Mesothelial cell of epicardium (in vitro differentiated cells): Measurements from ENCODE around the gene ACER2. TPM values are rescaled to one million over a fixed set of nuclear protein-coding genes. Genes with fewer than 3 reads are reported as not detected.

Experiments used
- DNase-seq, 2 experiments: peaks; one replicate each; pipeline ENCODE4 v3.0.0; 2021; ENCODE audit warnings: low spot score in 2 of 2; ENCODE audit not compliant: unreplicated experiment in 2 of 2
- H3K27ac Mint-ChIP-seq: 2 replicates; pipeline ENCODE4 v1.8.0; 2021; ENCODE audit warnings: mixed read lengths
- H3K27me3 Mint-ChIP-seq: 2 replicates; pipeline ENCODE4 v1.8.0; 2021; ENCODE audit warnings: low read depth, mixed read lengths
- H3K36me3 Mint-ChIP-seq: 2 replicates; pipeline ENCODE4 v1.8.0; 2021; ENCODE audit warnings: mixed read lengths
- H3K4me1 Mint-ChIP-seq: 2 replicates; pipeline ENCODE4 v1.8.0; 2021; ENCODE audit warnings: mixed read lengths
- H3K4me3 Mint-ChIP-seq: 2 replicates; pipeline ENCODE4 v1.8.0; 2021; ENCODE audit warnings: mild to moderate bottlenecking, moderate library complexity, mixed read lengths
- H3K9me3 Mint-ChIP-seq: 2 replicates; pipeline ENCODE4 v1.8.0; 2021; ENCODE audit warnings: mixed read lengths
- CTCF ChIP-seq: fragments of 200-600 bp; sonication (generic); IDR thresholded peaks from one replicate; pipeline ENCODE4 v1.5.0; 2021; ENCODE audit warnings: antibody characterized with exemption; ENCODE audit not compliant: unreplicated experiment
- total RNA-seq: library from RNA; stranded (reverse); gene quantifications from 3 replicates; pipeline ENCODE4 v1.2.1, GENCODE V29; 2021

ACER2 gene
- total RNA-seq, 1 donor from 2014 or later = 2.9 TPM

GRCh38 chr9:19481971-19482404, 73.2 kb downstream of the ACER2 start:
- DNase-seq = no peak
- no peak overlapping the region for H3K4me3 Mint-ChIP-seq
- H3K4me1 Mint-ChIP-seq = no peaks in the 10 kb centered on the region
- no peak for TF ChIP-seq CTCF
- no peaks in the 10 kb centered on the region for H3K9me3 Mint-ChIP-seq
- H3K27ac Mint-ChIP-seq = no peak overlapping the region
- no peaks in the 10 kb centered on the region for H3K36me3 Mint-ChIP-seq
- peaks cover 23% of the 10 kb centered on the region for H3K27me3 Mint-ChIP-seq

- TF ChIP-seq CTCF = no peak
- Mint-ChIP-seq H3K4me1 (no peaks in the 10 kb centered on the region), H3K9me3 (no peaks in the 10 kb centered on the region), H3K27ac (no peak overlapping the region), H3K4me3 (no peak overlapping the region), H3K36me3 (no peaks in the 10 kb centered on the region), H3K27me3 (peaks cover 17% of the 10 kb centered on the region)
- DNase-seq = no peak
Measured at GRCh38 chr9:19484699-19485098, 75.9 kb downstream of the ACER2 start.

GRCh38 chr9:19485193-19485592, 76.4 kb downstream of the ACER2 start:
- no peaks in the 10 kb centered on the region for H3K36me3 Mint-ChIP-seq
- no peak overlapping the region for H3K27ac Mint-ChIP-seq
- DNase-seq = no peak
- H3K27me3 Mint-ChIP-seq = peaks cover 12% of the 10 kb centered on the region
- no peaks in the 10 kb centered on the region for H3K4me1 Mint-ChIP-seq
- TF ChIP-seq CTCF = no peak
- no peak overlapping the region for H3K4me3 Mint-ChIP-seq
- no peaks in the 10 kb centered on the region for H3K9me3 Mint-ChIP-seq

GRCh38 chr9:19486803-19487202, 78.0 kb downstream of the ACER2 start:
- no peak for DNase-seq
- Mint-ChIP-seq H3K4me3 (no peak overlapping the region), H3K27ac (no peak overlapping the region), H3K4me1 (no peaks in the 10 kb centered on the region), H3K9me3 (no peaks in the 10 kb centered on the region), H3K36me3 (no peaks in the 10 kb centered on the region), H3K27me3 (peaks cover 12% of the 10 kb centered on the region)
- TF ChIP-seq CTCF = no peak

GRCh38 chr9:19488721-19489120, 79.9 kb downstream of the ACER2 start:
- TF ChIP-seq CTCF = no peak
- H3K36me3 Mint-ChIP-seq = no peaks in the 10 kb centered on the region
- H3K9me3 Mint-ChIP-seq = no peaks in the 10 kb centered on the region
- no peak overlapping the region for H3K4me3 Mint-ChIP-seq
- H3K4me1 Mint-ChIP-seq = peaks cover 3% of the 10 kb centered on the region
- no peak for DNase-seq
- H3K27ac Mint-ChIP-seq = no peak overlapping the region
- peaks cover 5% of the 10 kb centered on the region for H3K27me3 Mint-ChIP-seq

- Mint-ChIP-seq H3K4me1 (peaks cover 3% of the 10 kb centered on the region), H3K4me3 (no peak overlapping the region), H3K9me3 (no peaks in the 10 kb centered on the region), H3K27me3 (peaks cover 11% of the 10 kb centered on the region), H3K36me3 (no peaks in the 10 kb centered on the region), H3K27ac (no peak overlapping the region)
- DNase-seq = no peak
- no peak for TF ChIP-seq CTCF
Measured at GRCh38 chr9:19490269-19490668, 81.5 kb downstream of the ACER2 start.
